ENCODE measurements around the gene ZFP90. TPM values are rescaled to one million over a fixed set of nuclear protein-coding genes. Genes with fewer than 3 reads are reported as not detected.
A peak's percentile ranks its signal among the peaks of the same experiment; 100 is the strongest.

ZFP90 gene
- total and polyA plus RNA-seq, 2 donors (not counting 1 experiment from before 2014, with no cell fraction given): 18.7 to 42.8 TPM

DNA sequence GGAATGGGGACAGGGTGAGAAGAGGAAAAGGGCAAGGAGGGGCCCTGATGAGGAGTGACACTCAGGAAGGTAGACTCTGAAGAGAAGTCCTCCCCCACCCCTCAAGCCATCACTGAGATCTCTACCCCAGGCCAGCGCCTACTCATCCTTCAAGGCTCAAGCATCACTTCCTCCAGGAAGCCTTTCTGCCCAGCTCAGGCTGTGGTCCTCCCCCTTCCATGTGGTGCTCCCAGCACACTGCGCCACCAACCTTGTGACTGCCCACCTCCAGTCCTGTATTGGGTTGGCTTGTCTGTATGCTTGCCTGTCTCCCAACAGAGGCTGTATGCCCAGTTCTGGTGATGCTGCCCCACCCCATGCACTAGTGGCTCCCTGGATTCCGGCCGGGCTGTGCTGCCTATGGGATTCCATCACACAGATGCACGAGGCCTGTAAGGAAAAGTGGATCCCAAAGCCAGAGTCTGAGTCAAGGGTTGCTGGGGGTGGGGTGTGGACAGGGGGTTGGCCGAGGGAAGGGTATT, 19.8 kb upstream of the ZFP90 start:
- no peaks in the 10 kb centered on the region for H3K79me2 ChIP-seq (ENCODE audit: control insufficient read depth, insufficient read depth, low read length)
- no peak overlapping the region for H3K9ac ChIP-seq (ENCODE audit: insufficient read depth, low read length)
- H3K4me1 ChIP-seq (ENCODE audit: control insufficient read depth, extremely low read depth, insufficient read depth, low read length): peaks cover 2% of the 10 kb centered on the region
- no peak for DNase-seq (ENCODE audit: low read depth in 2 of 2)
- TF ChIP-seq EZH2 (IDR thresholded peaks at IDR 0.05; ENCODE audit: low read length, missing control alignments): no peak
- TF ChIP-seq, protein P1, sequence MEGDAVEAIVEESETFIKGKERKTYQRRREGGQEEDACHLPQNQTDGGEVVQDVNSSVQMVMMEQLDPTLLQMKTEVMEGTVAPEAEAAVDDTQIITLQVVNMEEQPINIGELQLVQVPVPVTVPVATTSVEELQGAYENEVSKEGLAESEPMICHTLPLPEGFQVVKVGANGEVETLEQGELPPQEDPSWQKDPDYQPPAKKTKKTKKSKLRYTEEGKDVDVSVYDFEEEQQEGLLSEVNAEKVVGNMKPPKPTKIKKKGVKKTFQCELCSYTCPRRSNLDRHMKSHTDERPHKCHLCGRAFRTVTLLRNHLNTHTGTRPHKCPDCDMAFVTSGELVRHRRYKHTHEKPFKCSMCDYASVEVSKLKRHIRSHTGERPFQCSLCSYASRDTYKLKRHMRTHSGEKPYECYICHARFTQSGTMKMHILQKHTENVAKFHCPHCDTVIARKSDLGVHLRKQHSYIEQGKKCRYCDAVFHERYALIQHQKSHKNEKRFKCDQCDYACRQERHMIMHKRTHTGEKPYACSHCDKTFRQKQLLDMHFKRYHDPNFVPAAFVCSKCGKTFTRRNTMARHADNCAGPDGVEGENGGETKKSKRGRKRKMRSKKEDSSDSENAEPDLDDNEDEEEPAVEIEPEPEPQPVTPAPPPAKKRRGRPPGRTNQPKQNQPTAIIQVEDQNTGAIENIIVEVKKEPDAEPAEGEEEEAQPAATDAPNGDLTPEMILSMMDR (conservative IDR thresholded peaks at IDR 0.05 in 1 of 2, IDR thresholded peaks at IDR 0.05 in 1 of 2; ENCODE audit: low read depth in 1 of 2, low read length in 2 of 2): no peak
- no peaks in the 10 kb centered on the region for H3K27me3 ChIP-seq (ENCODE audit: control insufficient read depth, insufficient read depth, low read length)
- no peak overlapping the region for H3K27ac ChIP-seq (ENCODE audit: insufficient read depth, low read length)
- H3K36me3 ChIP-seq (ENCODE audit: control insufficient read depth, insufficient read depth, low read length): no peaks in the 10 kb centered on the region
- no peak overlapping the region for H3K4me3 ChIP-seq (replicated peaks in 1 of 4; ENCODE audit: control extremely low read depth in 1 of 4, insufficient read depth in 1 of 4, low read depth in 3 of 4, low read length in 4 of 4)
- H3K9me3 ChIP-seq (ENCODE audit: control insufficient read depth, insufficient read depth, low read depth, low read length): no peaks in the 10 kb centered on the region
- H3K4me2 ChIP-seq (ENCODE audit: extremely low read depth, insufficient read depth, low read length): no peak overlapping the region
- H4K20me1 ChIP-seq (ENCODE audit: control insufficient read depth, extremely low read depth, insufficient read depth, low read length): no peaks in the 10 kb centered on the region
- H2AFZ ChIP-seq (ENCODE audit: low read length): no peak overlapping the region

DNA sequence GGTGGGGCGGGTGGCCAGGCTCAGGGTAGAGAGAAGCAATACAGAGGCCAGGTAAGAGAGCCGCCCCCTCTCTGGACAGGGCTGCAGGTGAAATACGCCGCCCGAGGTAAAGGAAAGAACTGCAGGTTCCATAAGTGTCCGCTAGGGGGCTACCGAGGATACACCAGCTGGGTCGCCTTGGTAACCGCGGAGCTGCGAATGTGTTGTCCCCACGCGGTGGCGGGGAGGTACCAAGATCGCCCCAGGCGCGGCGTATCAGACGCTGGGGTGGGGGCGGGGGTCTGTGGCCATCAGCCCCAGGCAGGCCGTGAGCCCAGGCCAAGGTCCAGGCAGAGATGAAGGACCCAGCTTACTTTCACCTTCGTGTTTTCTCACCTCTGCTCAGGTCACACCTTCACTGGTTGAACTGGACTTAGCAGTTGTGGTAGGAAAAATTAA, 18.4 kb upstream of the ZFP90 start:
- Histone ChIP-seq H3K9ac (ENCODE audit: insufficient read depth, low read length) (peak overlapping the region; percentile 16), H3K27me3 (ENCODE audit: control insufficient read depth, insufficient read depth, low read length) (no peaks in the 10 kb centered on the region), H2AFZ (ENCODE audit: low read length) (peak overlapping the region; percentile 46), H3K79me2 (ENCODE audit: control insufficient read depth, insufficient read depth, low read length) (no peaks in the 10 kb centered on the region), H3K36me3 (ENCODE audit: control insufficient read depth, insufficient read depth, low read length) (no peaks in the 10 kb centered on the region), H3K4me3 (replicated peaks in 1 of 4; ENCODE audit: control extremely low read depth in 1 of 4, insufficient read depth in 1 of 4, low read depth in 3 of 4, low read length in 4 of 4) (peak overlapping the region; percentile 19 to 38 (median 33)), H3K4me2 (ENCODE audit: extremely low read depth, insufficient read depth, low read length) (peak overlapping the region; percentile 90), H4K20me1 (ENCODE audit: control insufficient read depth, extremely low read depth, insufficient read depth, low read length) (no peaks in the 10 kb centered on the region), H3K27ac (ENCODE audit: insufficient read depth, low read length) (no peak overlapping the region), H3K4me1 (ENCODE audit: control insufficient read depth, extremely low read depth, insufficient read depth, low read length) (peaks cover 2% of the 10 kb centered on the region), H3K9me3 (ENCODE audit: control insufficient read depth, insufficient read depth, low read depth, low read length) (no peaks in the 10 kb centered on the region)
- no peak for TF ChIP-seq EZH2 (IDR thresholded peaks at IDR 0.05; ENCODE audit: low read length, missing control alignments)
- TF ChIP-seq, protein P1 (conservative IDR thresholded peaks at IDR 0.05 in 1 of 2, IDR thresholded peaks at IDR 0.05 in 1 of 2; ENCODE audit: low read depth in 1 of 2, low read length in 2 of 2): peak; percentile 87 to 99
- peak; percentile 69 to 71 for DNase-seq (ENCODE audit: low read depth in 2 of 2)

DNA sequence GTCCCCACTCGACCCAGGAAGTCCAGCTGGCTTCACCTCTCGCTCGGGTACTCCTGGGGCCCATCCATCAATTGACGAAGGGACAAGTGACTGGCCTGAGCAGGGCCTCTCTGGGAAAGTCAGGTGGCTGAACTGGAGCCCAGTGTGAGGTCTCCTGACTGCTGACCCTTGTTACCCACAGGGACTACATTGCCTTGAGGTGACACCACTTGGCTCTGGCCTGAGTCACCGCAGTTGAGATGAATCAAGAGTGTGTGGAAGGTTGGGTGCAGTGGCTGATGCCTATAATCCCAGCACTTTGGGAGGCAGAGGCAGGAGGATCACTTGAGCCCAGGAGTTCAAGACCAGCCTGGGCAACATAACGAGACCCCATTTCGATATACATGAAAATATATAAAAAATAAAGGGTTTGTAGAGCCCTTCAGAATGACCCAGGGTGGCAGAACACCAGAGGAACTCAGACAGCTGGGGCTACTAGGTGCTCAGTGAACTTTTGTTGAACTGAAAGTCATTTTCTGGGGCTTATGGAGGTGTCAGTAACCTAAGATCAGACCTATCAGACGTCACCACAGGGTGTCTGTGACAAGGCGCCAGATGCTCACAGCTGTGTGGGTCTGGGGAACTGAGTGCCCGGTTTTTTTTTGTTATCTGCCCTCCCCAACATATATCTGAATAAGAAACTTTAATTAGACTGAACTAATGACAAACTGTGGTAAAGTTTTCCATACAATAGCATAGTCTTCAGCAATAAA, 14.8 kb upstream of the ZFP90 start:
- no peak for DNase-seq (ENCODE audit: low read depth in 2 of 2)
- H3K4me2 ChIP-seq (ENCODE audit: extremely low read depth, insufficient read depth, low read length): no peak overlapping the region
- no peaks in the 10 kb centered on the region for H3K79me2 ChIP-seq (ENCODE audit: control insufficient read depth, insufficient read depth, low read length)
- H4K20me1 ChIP-seq (ENCODE audit: control insufficient read depth, extremely low read depth, insufficient read depth, low read length): no peaks in the 10 kb centered on the region
- H3K9ac ChIP-seq (ENCODE audit: insufficient read depth, low read length): no peak overlapping the region
- peaks cover 2% of the 10 kb centered on the region for H3K4me1 ChIP-seq (ENCODE audit: control insufficient read depth, extremely low read depth, insufficient read depth, low read length)
- H3K27ac ChIP-seq (ENCODE audit: insufficient read depth, low read length): no peak overlapping the region
- H2AFZ ChIP-seq (ENCODE audit: low read length): no peak overlapping the region
- no peak for TF ChIP-seq EZH2 (IDR thresholded peaks at IDR 0.05; ENCODE audit: low read length, missing control alignments)
- no peaks in the 10 kb centered on the region for H3K9me3 ChIP-seq (ENCODE audit: control insufficient read depth, insufficient read depth, low read depth, low read length)
- H3K36me3 ChIP-seq (ENCODE audit: control insufficient read depth, insufficient read depth, low read length): no peaks in the 10 kb centered on the region
- no peak overlapping the region for H3K4me3 ChIP-seq (replicated peaks in 1 of 4; ENCODE audit: control extremely low read depth in 1 of 4, insufficient read depth in 1 of 4, low read depth in 3 of 4, low read length in 4 of 4)
- H3K27me3 ChIP-seq (ENCODE audit: control insufficient read depth, insufficient read depth, low read length): no peaks in the 10 kb centered on the region
